ENCODE measurements around the gene PRKG1. TPM values are rescaled to one million over a fixed set of nuclear protein-coding genes. Genes with fewer than 3 reads are reported as not detected.
A peak's percentile ranks its signal among the peaks of the same experiment; 100 is the strongest.
"Not testable (repeated sequence)": the region's sequence is repeated elsewhere in the genome, so short reads cannot be mapped to it uniquely, and the experiment has no call there.

PRKG1 gene
- total RNA-seq, 1 donor from 2014 or later, result 26.4 TPM

- Mint-ChIP-seq H3K9me3 (no peaks in the 10 kb centered on the region), H3K4me1 (peaks cover 20% of the 10 kb centered on the region), H3K36me3 (no peaks in the 10 kb centered on the region), H3K27ac (no peak overlapping the region), H3K27me3 (ENCODE audit: insufficient read depth, low read depth) (no peaks in the 10 kb centered on the region), H3K4me3 (no peak overlapping the region)
- no peaks in the 10 kb centered on the region for H3K27me3 ChIP-seq
- no peaks in the 10 kb centered on the region for H4K20me1 ChIP-seq (ENCODE audit: low read depth)
- peaks cover 25% of the 10 kb centered on the region for H3K4me1 ChIP-seq
- no peak overlapping the region for H2AFZ ChIP-seq (replicated peaks)
- H3K4me3 ChIP-seq, result no peak overlapping the region
- DNase-seq (ENCODE audit: low spot score), result no peak
- peaks cover 24% of the 10 kb centered on the region for H3F3A ChIP-seq (ENCODE audit: low read depth)
- H3K79me2 ChIP-seq (ENCODE audit: low read depth), result no peaks in the 10 kb centered on the region
- TF ChIP-seq EZH2 (IDR thresholded peaks at IDR 0.05) (no peak), CTCF (IDR thresholded peaks at IDR 0.05) (no peak), EZH2phosphoT487 (IDR thresholded peaks at IDR 0.05) (no peak)
- no peak overlapping the region for H3K9ac ChIP-seq
- H3K36me3 ChIP-seq, result no peaks in the 10 kb centered on the region
- H3K9me3 ChIP-seq (ENCODE audit: low read depth), result no peaks in the 10 kb centered on the region
- H3K27ac ChIP-seq, result no peak overlapping the region
- H3K4me2 ChIP-seq, result no peak overlapping the region
Measured at GRCh38 chr10:51745397-51745796, 671.1 kb downstream of the PRKG1 start.

GRCh38 chr10:51747216-51747615 lies 672.9 kb downstream of the PRKG1 start:
- Histone ChIP-seq H4K20me1 (ENCODE audit: low read depth) (no peaks in the 10 kb centered on the region), H3K9me3 (ENCODE audit: low read depth) (no peaks in the 10 kb centered on the region), H3K4me2 (peak overlapping the region; percentile 64), H3K27ac (peak overlapping the region; percentile 42), H3K36me3 (no peaks in the 10 kb centered on the region), H2AFZ (replicated peaks) (no peak overlapping the region), H3K27me3 (no peaks in the 10 kb centered on the region), H3K4me3 (no peak overlapping the region), H3K9ac (no peak overlapping the region), H3F3A (ENCODE audit: low read depth) (peaks cover 31% of the 10 kb centered on the region), H3K4me1 (peaks cover 29% of the 10 kb centered on the region), H3K79me2 (ENCODE audit: low read depth) (no peaks in the 10 kb centered on the region)
- Mint-ChIP-seq H3K4me3 (no peak overlapping the region), H3K27ac (peak overlapping the region; percentile 46), H3K36me3 (no peaks in the 10 kb centered on the region), H3K4me1 (peaks cover 23% of the 10 kb centered on the region), H3K27me3 (ENCODE audit: insufficient read depth, low read depth) (no peaks in the 10 kb centered on the region), H3K9me3 (no peaks in the 10 kb centered on the region)
- DNase-seq (ENCODE audit: low spot score), result peak; percentile 45
- no peak for TF ChIP-seq CTCF (IDR thresholded peaks at IDR 0.05)

- Mint-ChIP-seq H3K27ac (no peak overlapping the region), H3K9me3 (no peaks in the 10 kb centered on the region), H3K27me3 (ENCODE audit: insufficient read depth, low read depth) (no peaks in the 10 kb centered on the region), H3K4me1 (peaks cover 11% of the 10 kb centered on the region), H3K4me3 (no peak overlapping the region), H3K36me3 (no peaks in the 10 kb centered on the region)
- H4K20me1 ChIP-seq (ENCODE audit: low read depth), result no peaks in the 10 kb centered on the region
- no peak overlapping the region for H3K4me3 ChIP-seq
- H3K4me1 ChIP-seq, result peaks cover 28% of the 10 kb centered on the region
- no peak overlapping the region for H3K4me2 ChIP-seq
- H3K36me3 ChIP-seq, result no peaks in the 10 kb centered on the region
- DNase-seq (ENCODE audit: low spot score), result no peak
- TF ChIP-seq CTCF (IDR thresholded peaks at IDR 0.05) (no peak), EZH2 (IDR thresholded peaks at IDR 0.05) (no peak)
- no peak overlapping the region for H2AFZ ChIP-seq (replicated peaks)
- no peaks in the 10 kb centered on the region for H3K27me3 ChIP-seq
- no peak overlapping the region for H3K9ac ChIP-seq
- H3K9me3 ChIP-seq (ENCODE audit: low read depth), result no peaks in the 10 kb centered on the region
- H3F3A ChIP-seq (ENCODE audit: low read depth), result peaks cover 29% of the 10 kb centered on the region
- H3K27ac ChIP-seq, result no peak overlapping the region
- H3K79me2 ChIP-seq (ENCODE audit: low read depth), result no peaks in the 10 kb centered on the region
Measured at GRCh38 chr10:51748959-51749358, 674.7 kb downstream of the PRKG1 start.

- Histone ChIP-seq H4K20me1 (ENCODE audit: low read depth) (no peaks in the 10 kb centered on the region), H3K9me3 (ENCODE audit: low read depth) (no peaks in the 10 kb centered on the region), H3K79me2 (ENCODE audit: low read depth) (no peaks in the 10 kb centered on the region), H2AFZ (replicated peaks) (no peak overlapping the region), H3K4me1 (peaks cover 23% of the 10 kb centered on the region), H3K27ac (no peak overlapping the region), H3F3A (ENCODE audit: low read depth) (peaks cover 3% of the 10 kb centered on the region), H3K36me3 (no peaks in the 10 kb centered on the region), H3K4me2 (no peak overlapping the region), H3K9ac (no peak overlapping the region), H3K27me3 (no peaks in the 10 kb centered on the region), H3K4me3 (no peak overlapping the region)
- H3K9me3 Mint-ChIP-seq, result no peaks in the 10 kb centered on the region
- no peak overlapping the region for H3K27ac Mint-ChIP-seq
- no peak for DNase-seq (ENCODE audit: low spot score)
- H3K4me3 Mint-ChIP-seq, result no peak overlapping the region
- no peaks in the 10 kb centered on the region for H3K36me3 Mint-ChIP-seq
- no peaks in the 10 kb centered on the region for H3K27me3 Mint-ChIP-seq (ENCODE audit: insufficient read depth, low read depth)
- peaks cover 7% of the 10 kb centered on the region for H3K4me1 Mint-ChIP-seq
- TF ChIP-seq EZH2 (IDR thresholded peaks at IDR 0.05) (no peak), CTCF (IDR thresholded peaks at IDR 0.05) (no peak), EZH2phosphoT487 (IDR thresholded peaks at IDR 0.05) (no peak)
Measured at GRCh38 chr10:51758366-51758765, 684.1 kb downstream of the PRKG1 start.

- not testable (repeated sequence) for H3K79me2 ChIP-seq (ENCODE audit: low read depth); H3K9me3 Mint-ChIP-seq; H3K27ac Mint-ChIP-seq; H2AFZ ChIP-seq (replicated peaks); H3K4me1 Mint-ChIP-seq; H3K27me3 Mint-ChIP-seq (ENCODE audit: insufficient read depth, low read depth); H3K27ac ChIP-seq; H3F3A ChIP-seq (ENCODE audit: low read depth); H3K27me3 ChIP-seq; H3K36me3 Mint-ChIP-seq; H3K4me2 ChIP-seq; H3K9me3 ChIP-seq (ENCODE audit: low read depth); H3K36me3 ChIP-seq; H3K4me3 Mint-ChIP-seq; H3K9ac ChIP-seq; H3K4me3 ChIP-seq; DNase-seq (ENCODE audit: low spot score); H4K20me1 ChIP-seq (ENCODE audit: low read depth)
- peaks cover 19% of the 10 kb centered on the region for H3K4me1 ChIP-seq
Measured at GRCh38 chr10:51758838-51759237, 684.6 kb downstream of the PRKG1 start.
